ENCODE data around the gene IKZF5. TPM values are rescaled to one million over a fixed set of nuclear protein-coding genes. Genes with fewer than 3 reads are reported as not detected.

IKZF5 gene
- total and polyA plus RNA-seq, 9 donors, result 5.0 to 17.9 (median 13.3) TPM

GRCh38 chr10:122962405-122962804 is 46.2 kb downstream of the IKZF5 start:
- no peaks in the 10 kb centered on the region for H3K36me3 ChIP-seq (ENCODE audit: control insufficient read depth, insufficient read depth, low read length)
- H3K4me1 ChIP-seq (ENCODE audit: control insufficient read depth, insufficient read depth, low read length), result no peaks in the 10 kb centered on the region
- no peak for DNase-seq
- peaks cover 8% of the 10 kb centered on the region for H3K9me3 ChIP-seq (replicated peaks; ENCODE audit: control insufficient read depth, low read depth, low read length)
- no peak overlapping the region for H3K27ac ChIP-seq (ENCODE audit: low read length)
- WGBS (ENCODE audit: insufficient coverage), result 76% methylated on average over 2 of the region's 3 CpGs
- no peak overlapping the region for H3K4me3 ChIP-seq (ENCODE audit: low read length)
- no peaks in the 10 kb centered on the region for H3K27me3 ChIP-seq (ENCODE audit: control insufficient read depth, insufficient read depth, low read length)

- Histone ChIP-seq H3K4me3 (ENCODE audit: low read length) (no peak overlapping the region), H3K9me3 (replicated peaks; ENCODE audit: control insufficient read depth, low read depth, low read length) (no peaks in the 10 kb centered on the region), H3K36me3 (ENCODE audit: control insufficient read depth, insufficient read depth, low read length) (no peaks in the 10 kb centered on the region), H3K4me1 (ENCODE audit: control insufficient read depth, insufficient read depth, low read length) (peaks cover 10% of the 10 kb centered on the region), H3K27ac (ENCODE audit: low read length) (no peak overlapping the region), H3K27me3 (ENCODE audit: control insufficient read depth, insufficient read depth, low read length) (peaks cover 7% of the 10 kb centered on the region)
- 100% methylated on average over 3 of the region's 5 CpGs for WGBS (ENCODE audit: insufficient coverage)
- no peak for DNase-seq
Observed at GRCh38 chr10:122957474-122957873, 51.1 kb downstream of the IKZF5 start.

GRCh38 chr10:122955892-122956291 is 52.7 kb downstream of the IKZF5 start:
- H3K4me3 ChIP-seq (ENCODE audit: low read length), result no peak overlapping the region
- peaks cover 7% of the 10 kb centered on the region for H3K27me3 ChIP-seq (ENCODE audit: control insufficient read depth, insufficient read depth, low read length)
- WGBS (ENCODE audit: insufficient coverage), result no CpG with 5 or more reads among the region's 1 CpG
- no peaks in the 10 kb centered on the region for H3K36me3 ChIP-seq (ENCODE audit: control insufficient read depth, insufficient read depth, low read length)
- peaks cover 10% of the 10 kb centered on the region for H3K4me1 ChIP-seq (ENCODE audit: control insufficient read depth, insufficient read depth, low read length)
- no peak overlapping the region for H3K27ac ChIP-seq (ENCODE audit: low read length)
- no peaks in the 10 kb centered on the region for H3K9me3 ChIP-seq (replicated peaks; ENCODE audit: control insufficient read depth, low read depth, low read length)
- no peak for DNase-seq

- Histone ChIP-seq H3K36me3 (ENCODE audit: control insufficient read depth, insufficient read depth, low read length) (no peaks in the 10 kb centered on the region), H3K4me1 (ENCODE audit: control insufficient read depth, insufficient read depth, low read length) (peaks cover 10% of the 10 kb centered on the region), H3K27ac (ENCODE audit: low read length) (no peak overlapping the region), H3K27me3 (ENCODE audit: control insufficient read depth, insufficient read depth, low read length) (peaks cover 7% of the 10 kb centered on the region), H3K4me3 (ENCODE audit: low read length) (peak overlapping the region; percentile 82), H3K9me3 (replicated peaks; ENCODE audit: control insufficient read depth, low read depth, low read length) (no peaks in the 10 kb centered on the region)
- DNase-seq, result no peak
- 79% methylated on average over 11 of the region's 13 CpGs for WGBS (ENCODE audit: insufficient coverage)
Observed at GRCh38 chr10:122954731-122955050, 53.9 kb downstream of the IKZF5 start.

- peaks cover 7% of the 10 kb centered on the region for H3K27me3 ChIP-seq (ENCODE audit: control insufficient read depth, insufficient read depth, low read length)
- H3K9me3 ChIP-seq (replicated peaks; ENCODE audit: control insufficient read depth, low read depth, low read length), result no peaks in the 10 kb centered on the region
- H3K36me3 ChIP-seq (ENCODE audit: control insufficient read depth, insufficient read depth, low read length), result peaks cover 2% of the 10 kb centered on the region
- WGBS (ENCODE audit: insufficient coverage), result 2% methylated on average over 69 of the region's 77 CpGs
- DNase-seq, result peak; percentile 99
- H3K27ac ChIP-seq (ENCODE audit: low read length), result peak within 1 kb of the TSS; percentile 64
- peaks cover 10% of the 10 kb centered on the region for H3K4me1 ChIP-seq (ENCODE audit: control insufficient read depth, insufficient read depth, low read length)
- H3K4me3 ChIP-seq (ENCODE audit: low read length), result peak within 1 kb of the TSS; percentile 82
Observed at GRCh38 chr10:122953902-122954730, 54.5 kb downstream of the IKZF5 start, which contains the start of gene C10orf88. Gene C10orf88 (minus strand): TSS chr10:122954227. CDS start chr10:122954178, 49 bp downstream.

GRCh38 chr10:122949296-122949695 is 59.3 kb downstream of the IKZF5 start:
- Histone ChIP-seq H3K9me3 (replicated peaks; ENCODE audit: control insufficient read depth, low read depth, low read length) (no peaks in the 10 kb centered on the region), H3K36me3 (ENCODE audit: control insufficient read depth, insufficient read depth, low read length) (peaks cover 14% of the 10 kb centered on the region), H3K4me1 (ENCODE audit: control insufficient read depth, insufficient read depth, low read length) (peaks cover 6% of the 10 kb centered on the region), H3K27me3 (ENCODE audit: control insufficient read depth, insufficient read depth, low read length) (no peaks in the 10 kb centered on the region), H3K4me3 (ENCODE audit: low read length) (no peak overlapping the region), H3K27ac (ENCODE audit: low read length) (no peak overlapping the region)
- DNase-seq, result no peak
- no CpG with 5 or more reads among the region's 3 CpGs for WGBS (ENCODE audit: insufficient coverage)

Other genes with a start within 250 kb of the IKZF5 start
- gene CUZD1, start 162.9 kb downstream of the IKZF5 start, total RNA-seq, result 1.0 TPM
- 1 to 10 TPM in 6 of 8 donors, under 1 TPM in 2; 0.78 to 1.5 (median 1.3) TPM for gene CUZD1, start 162.9 kb downstream of the IKZF5 start, polyA plus RNA-seq (ENCODE audit: insufficient read depth in 1 of 8, insufficient read length in 8 of 8, low replicate concordance in 1 of 8)
- 2.3 TPM for gene FAM24B, start 129.2 kb downstream of the IKZF5 start, total RNA-seq
- gene FAM24B, start 129.2 kb downstream of the IKZF5 start, polyA plus RNA-seq (ENCODE audit: insufficient read depth in 1 of 8, insufficient read length in 8 of 8, low replicate concordance in 1 of 8), result 1 to 10 TPM; 1.6 to 4.1 (median 2.9) TPM
- gene FAM24A, start 98.2 kb downstream of the IKZF5 start, total RNA-seq, result not detected
- not detected for gene FAM24A, start 98.2 kb downstream of the IKZF5 start, polyA plus RNA-seq (ENCODE audit: insufficient read depth in 1 of 8, insufficient read length in 8 of 8, low replicate concordance in 1 of 8)
- gene C10orf88, start 54.6 kb downstream of the IKZF5 start, total RNA-seq, result 10.5 TPM
- 10 to 100 TPM in 7 of 8 donors, 1 to 10 TPM in 1; 8.7 to 13.7 (median 12.3) TPM for gene C10orf88, start 54.6 kb downstream of the IKZF5 start, polyA plus RNA-seq (ENCODE audit: insufficient read depth in 1 of 8, insufficient read length in 8 of 8, low replicate concordance in 1 of 8)
- gene PSTK, start 28.4 kb downstream of the IKZF5 start, total RNA-seq, result 4.0 TPM
- 1 to 10 TPM; 3.8 to 5.8 (median 4.5) TPM for gene PSTK, start 28.4 kb downstream of the IKZF5 start, polyA plus RNA-seq (ENCODE audit: insufficient read depth in 1 of 8, insufficient read length in 8 of 8, low replicate concordance in 1 of 8)
- gene ACADSB, start 211 bp upstream of the IKZF5 start, total RNA-seq, result 8.2 TPM
- gene ACADSB, start 211 bp upstream of the IKZF5 start, polyA plus RNA-seq (ENCODE audit: insufficient read depth in 1 of 8, insufficient read length in 8 of 8, low replicate concordance in 1 of 8), result 10 to 100 TPM in 4 of 8 donors, 1 to 10 TPM in 4; 7.6 to 12.8 (median 9.9) TPM
- gene HMX3, start 127.2 kb upstream of the IKZF5 start, total RNA-seq, result not detected
- gene HMX3, start 127.2 kb upstream of the IKZF5 start, polyA plus RNA-seq (ENCODE audit: insufficient read depth in 1 of 8, insufficient read length in 8 of 8, low replicate concordance in 1 of 8), result not detected
- gene HMX2, start 139.3 kb upstream of the IKZF5 start, total RNA-seq, result not detected
- not detected for gene HMX2, start 139.3 kb upstream of the IKZF5 start, polyA plus RNA-seq (ENCODE audit: insufficient read depth in 1 of 8, insufficient read length in 8 of 8, low replicate concordance in 1 of 8)
- gene BUB3, start 145.6 kb upstream of the IKZF5 start, total RNA-seq, result 66.2 TPM
- gene BUB3, start 145.6 kb upstream of the IKZF5 start, polyA plus RNA-seq (ENCODE audit: insufficient read depth in 1 of 8, insufficient read length in 8 of 8, low replicate concordance in 1 of 8), result 10 to 100 TPM; 55.0 to 70.7 (median 59.4) TPM

Measured in muscle of leg (tissue), 11 donors.